B cell (primary cell): ENCODE results near the gene NCLN. TPM values are rescaled to one million over a fixed set of nuclear protein-coding genes. Genes with fewer than 3 reads are reported as not detected.
A peak's percentile ranks its signal among the peaks of the same experiment; 100 is the strongest.

Experiments
- ATAC-seq: fragments of 200-7000 bp; cut with Tn5 transposase; one replicate; pipeline ENCODE4 v1.10.0; 2021; ENCODE audit warnings: low read depth, mild to moderate bottlenecking, moderate number of reproducible peaks, moderate library complexity
- CTCF ChIA-PET: fragments of 350-600 bp; sonication (Branson Sonifier 250); formaldehyde crosslinking; loops from one replicate; lab custom pipeline; 2021; ENCODE audit warnings: antibody characterized with exemption, inconsistent platforms; lab: Charles Lee
- POLR2A ChIA-PET: fragments of 350-600 bp; sonication (Branson Sonifier 250); formaldehyde crosslinking; loops from one replicate; lab custom pipeline; 2021; ENCODE audit warnings: antibody characterized with exemption; lab: Charles Lee
- DNase-seq: peaks from one replicate; pipeline ENCODE4 v3.0.0; 2013
- H2AFZ ChIP-seq: 2 replicates; pipeline ENCODE4 v1.6.1; 2012; ENCODE audit warnings: mild to moderate bottlenecking, low read depth, low read length; ENCODE audit not compliant: insufficient read depth, poor library complexity, severe bottlenecking
- H3K27ac ChIP-seq, 2 donors: 1 replicate in 1 of 2; 2 replicates in 1 of 2; pipeline ENCODE4 v1.5.1; 2012 to 2013; ENCODE audit warnings: low read length in 2 of 2, mild to moderate bottlenecking in 2 of 2, moderate library complexity in 1 of 2
- H3K27me3 ChIP-seq, 4 experiments: fragments of 200-600 bp in 1 of 4; sonication (generic) in 1 of 4; replicated peaks in 1 of 4; 1 replicate in 2 of 4; 2 replicates in 2 of 4; pipeline versions ENCODE4 v1.6.1 to v1.7.0; 2013 to 2016; ENCODE audit warnings: low read length in 3 of 4, mild to moderate bottlenecking in 2 of 4, mixed read lengths in 1 of 4, moderate library complexity in 1 of 4; ENCODE audit not compliant: insufficient read depth in 4 of 4, control insufficient read depth in 3 of 4; ENCODE audit errors: control extremely low read depth in 1 of 4
- H3K36me3 ChIP-seq, 2 experiments: replicated peaks in 1 of 2; 1 replicate in 1 of 2; 2 replicates in 1 of 2; pipeline versions ENCODE4 v1.6.1 to v1.7.1; 2013; ENCODE audit warnings: low read length in 1 of 2; ENCODE audit not compliant: insufficient read depth in 2 of 2, control insufficient read depth in 1 of 2; ENCODE audit errors: control extremely low read depth in 1 of 2, extremely low read depth in 1 of 2
- H3K4me1 ChIP-seq, 2 donors: fragments of 200-600 bp in 1 of 2; sonication (generic) in 1 of 2; 1 replicate in 1 of 2; 2 replicates in 1 of 2; pipeline versions ENCODE4 v1.5.1 to v1.6.1; 2013 to 2017; ENCODE audit warnings: low read length in 2 of 2; ENCODE audit not compliant: control insufficient read depth in 2 of 2, insufficient read depth in 2 of 2
- H3K4me2 ChIP-seq: replicated peaks from 2 replicates; pipeline ENCODE3; 2012; ENCODE audit warnings: mild to moderate bottlenecking, low read depth, low read length; ENCODE audit not compliant: poor library complexity, severe bottlenecking
- H3K4me3 ChIP-seq, 5 experiments: fragments of 200-600 bp in 1 of 5; sonication (generic) in 1 of 5; 1 replicate in 3 of 5; 2 replicates in 2 of 5; pipeline versions ENCODE4 v1.5.1 to v1.7.0; 2011 to 2016; ENCODE audit warnings: low read length in 4 of 5, mild to moderate bottlenecking in 4 of 5, low read depth in 2 of 5, control low read depth in 1 of 5, moderate library complexity in 1 of 5; ENCODE audit not compliant: insufficient read depth in 1 of 5; ENCODE audit errors: control extremely low read depth in 1 of 5, extremely low read depth in 1 of 5
- H3K79me2 ChIP-seq: fragments of 200-600 bp; sonication (generic); one replicate; pipeline ENCODE4 v1.6.0; 2016; ENCODE audit warnings: low read length; ENCODE audit not compliant: control insufficient read depth, insufficient read depth
- H3K9ac ChIP-seq: fragments of 200-600 bp; sonication (generic); 2 replicates; pipeline ENCODE4 v1.6.1; 2017; ENCODE audit warnings: mild to moderate bottlenecking, low read length, moderate library complexity
- H3K9me3 ChIP-seq, 3 donors: one replicate each; pipeline versions ENCODE4 v1.6.1 to v1.7.1; 2013; ENCODE audit warnings: low read length in 2 of 3; ENCODE audit not compliant: control insufficient read depth in 2 of 3, insufficient read depth in 1 of 3; ENCODE audit errors: control extremely low read depth in 1 of 3
- H4K20me1 ChIP-seq: 2 replicates; pipeline ENCODE4 v1.6.0; 2012; ENCODE audit warnings: mild to moderate bottlenecking, low read length; ENCODE audit not compliant: insufficient read depth, control insufficient read depth, poor library complexity, severe bottlenecking
- H3K27ac Mint-ChIP-seq: one replicate; pipeline ENCODE4 v1.8.0; 2021; ENCODE audit warnings: mixed read lengths
- H3K27me3 Mint-ChIP-seq: one replicate; pipeline ENCODE4 v1.8.0; 2021; ENCODE audit warnings: mixed read lengths
- H3K4me1 Mint-ChIP-seq: one replicate; pipeline ENCODE4 v1.8.0; 2021; ENCODE audit warnings: mixed read lengths
- H3K4me3 Mint-ChIP-seq: one replicate; pipeline ENCODE4 v1.8.0; 2021; ENCODE audit warnings: mixed read lengths
- H3K9me3 Mint-ChIP-seq: one replicate; pipeline ENCODE4 v1.8.0; 2022; ENCODE audit warnings: mixed read lengths; ENCODE audit not compliant: insufficient read depth
- CTCF ChIP-seq: fragments of 200-600 bp; IDR thresholded peaks from one replicate; pipeline ENCODE4 v1.8.0; 2022; ENCODE audit warnings: antibody characterized with exemption, mild to moderate bottlenecking
- EZH2 ChIP-seq: IDR thresholded peaks from 2 replicates; pipeline ENCODE4 v1.6.1; 2012; ENCODE audit warnings: borderline replicate concordance, low read depth, mild to moderate bottlenecking, moderate library complexity, low read length; ENCODE audit not compliant: insufficient read depth, poor library complexity, severe bottlenecking
- WGBS: methylation state at CpG from one replicate; pipeline ENCODE4 v1.1.5; 2013; ENCODE audit warnings: missing lambda C conversion rate; ENCODE audit not compliant: insufficient coverage; 5-methylcytosine and 5-hydroxymethylcytosine counted together
- intact Hi-C: fragments of 100-400 bp; cut with micrococcal nuclease; formaldehyde crosslinking; loops from one replicate; pipeline ENCODE4 v1.10.0; 2022
- polyA plus RNA-seq: library from polyadenylated mRNA; depleted of rRNA; stranded (reverse); fragments of >200 nt; gene quantifications from 2 replicates; pipeline ENCODE4 v1.2.3, GENCODE V29; 2012
- total RNA-seq, 2 donors: library from RNA; stranded (reverse); fragments of 120-200 nt in 1 of 2; gene quantifications; 1 replicate in 1 of 2; 2 replicates in 1 of 2; pipeline versions ENCODE4 v1.2.3 to v1.2.4, GENCODE V29; 2013 to 2022

The NCLN gene
- total and polyA plus RNA-seq, 2 donors (not counting 1 experiment from before 2014, with no cell fraction given): 55.0 to 82.0 TPM

- H3K27me3 ChIP-seq: no peaks in the 10 kb centered on the region
- ChIA-PET CTCF (no interaction called here), POLR2A (interaction anchor here (1.6 kb wide), 1 partner anchor 9 kb away, joined by 4 read pairs; no protein-coding TSS in a partner anchor)
- peak overlapping the region; percentile 92 for H3K27ac Mint-ChIP-seq
- H3K4me1 ChIP-seq: peaks cover 38 to 50% of the 10 kb centered on the region in 2 donors
- DNase-seq: peak; percentile 85
- no peak overlapping the region for H3K9ac ChIP-seq
- ATAC-seq: no peak
- peaks cover 25% of the 10 kb centered on the region for H4K20me1 ChIP-seq
- peak overlapping the region; percentile 56 for H3K4me2 ChIP-seq
- no peaks in the 10 kb centered on the region for H3K27me3 Mint-ChIP-seq
- H2AFZ ChIP-seq: no peak overlapping the region
- peak overlapping the region; percentile 67 for H3K4me3 Mint-ChIP-seq
- peaks cover 0 to 10% of the 10 kb centered on the region in 2 experiments for H3K36me3 ChIP-seq
- no peaks in the 10 kb centered on the region for H3K9me3 Mint-ChIP-seq
- H3K4me1 Mint-ChIP-seq: peaks cover 42% of the 10 kb centered on the region
- H3K9me3 ChIP-seq: peaks cover 0 to 47% (median 24%) of the 10 kb centered on the region in 3 donors
- no peak for TF ChIP-seq EZH2
- no peak for TF ChIP-seq CTCF
- peak overlapping the region; percentile 91 for H3K27ac ChIP-seq
- WGBS: 17% methylated on average over 13 of the region's 17 CpGs
- H3K4me3 ChIP-seq: no peak overlapping the region
- intact Hi-C loops: loop anchor here (10.0 kb wide), 1 partner anchor 889 kb away; the partner anchor contains the start of gene ZBTB7A
- H3K79me2 ChIP-seq: peaks cover 31% of the 10 kb centered on the region
These were observed 9.7 kb upstream of the NCLN start for GRCh38 chr19:3175781-3176714.
